GM11168 (cell line): ENCODE measurements around the gene CD53.
"Not testable (repeated sequence)": the region's sequence is repeated elsewhere in the genome, so short reads cannot be mapped to it uniquely, and the experiment has no call there.

Source experiments
- in situ Hi-C: fragments of 300-500 bp; cut with MboI; formaldehyde crosslinking; loops from one replicate; pipeline ENCODE4 v1.12.0; 2022; ENCODE audit warnings: low sequenced_read_pairs; ENCODE audit not compliant: unreplicated experiment

The CD53 gene

GRCh38 chr1:110903853-110904500, 31.0 kb downstream of the CD53 start:
- in situ Hi-C loops = no loop called here

DNA sequence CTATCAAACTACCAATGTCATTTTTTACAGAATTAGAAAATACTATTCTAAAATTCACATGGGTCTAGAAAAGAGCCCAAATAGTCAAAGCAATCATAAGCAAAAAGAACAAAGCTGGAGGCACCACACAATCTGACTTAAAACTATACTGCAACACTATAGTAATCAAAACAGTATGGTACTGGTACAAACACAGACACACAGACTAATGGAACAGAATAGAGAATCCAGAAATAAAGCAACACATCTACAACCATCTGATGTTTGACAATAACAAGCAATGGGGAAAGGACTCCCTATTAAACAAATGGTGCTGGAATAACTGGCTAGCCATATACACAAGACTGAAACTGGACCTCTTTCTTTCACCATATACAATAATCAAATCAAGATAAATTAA, 39.8 kb downstream of the CD53 start:
- in situ Hi-C loops = no loop called here

DNA sequence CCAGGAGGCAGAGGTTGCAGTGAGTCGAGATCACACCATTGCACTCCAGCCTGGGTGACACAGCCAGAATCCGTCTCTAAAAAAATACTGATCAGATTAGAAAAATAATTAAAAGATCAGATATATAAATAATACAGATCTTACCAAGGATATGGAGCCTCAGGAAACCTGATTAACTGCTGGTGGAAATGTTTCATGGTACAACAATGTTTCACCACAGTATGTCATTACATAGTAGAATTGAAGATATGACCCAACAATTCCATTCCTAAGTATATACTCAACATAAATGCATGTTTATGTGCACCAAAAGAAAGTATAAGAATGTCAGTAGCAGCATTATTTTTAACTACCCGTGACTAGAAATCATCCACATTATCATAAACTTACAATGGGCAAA, 41.7 kb downstream of the CD53 start:
- in situ Hi-C loops = no loop called here

GRCh38 chr1:110915804-110916203, 42.9 kb downstream of the CD53 start:
- in situ Hi-C loops = no loop called here

DNA sequence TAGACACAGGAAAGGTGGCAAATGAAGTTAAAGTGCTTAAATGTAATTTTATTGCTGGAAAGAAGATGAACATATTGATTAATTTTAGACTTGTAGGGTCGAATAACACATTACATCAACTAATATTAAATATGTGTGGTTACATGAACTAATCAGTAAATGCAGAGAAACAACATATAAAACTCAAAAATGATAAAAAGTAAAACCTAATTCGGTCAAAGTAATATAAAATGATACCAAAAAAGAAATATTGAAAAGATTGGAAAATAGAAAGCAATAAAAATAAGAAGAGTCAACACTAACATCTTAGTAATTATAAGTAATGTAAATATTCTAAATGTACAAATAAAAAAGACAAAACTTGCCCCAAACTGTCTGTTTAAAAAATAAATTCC, 43.3 kb downstream of the CD53 start:
- in situ Hi-C loops = no loop called here

- in situ Hi-C loops = no loop called here
These were observed 43.8 kb downstream of the CD53 start for GRCh38 chr1:110916669-110917306.

GRCh38 chr1:110918016-110918415, 45.1 kb downstream of the CD53 start:
- in situ Hi-C loops = no loop called here

DNA sequence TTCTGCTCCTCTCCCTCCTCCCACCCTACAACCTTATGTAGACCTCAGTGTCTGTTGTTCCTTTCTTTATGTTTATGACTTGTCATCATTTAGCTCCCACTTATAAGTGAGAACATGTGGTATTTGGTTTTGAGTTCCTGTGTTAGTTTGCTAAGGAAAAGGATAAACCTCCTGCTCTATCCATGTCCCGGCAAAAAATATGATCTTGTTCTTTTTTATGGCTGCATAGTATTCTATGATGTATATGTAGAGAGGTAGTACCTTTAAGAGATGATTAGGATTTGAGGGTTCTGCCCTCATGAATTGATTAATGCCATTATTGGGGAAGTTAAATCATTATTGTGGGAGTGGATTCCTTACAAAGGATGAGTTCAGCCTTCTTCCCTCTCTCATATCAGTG, 49.0 kb downstream of the CD53 start:
- in situ Hi-C loops = no loop called here

DNA sequence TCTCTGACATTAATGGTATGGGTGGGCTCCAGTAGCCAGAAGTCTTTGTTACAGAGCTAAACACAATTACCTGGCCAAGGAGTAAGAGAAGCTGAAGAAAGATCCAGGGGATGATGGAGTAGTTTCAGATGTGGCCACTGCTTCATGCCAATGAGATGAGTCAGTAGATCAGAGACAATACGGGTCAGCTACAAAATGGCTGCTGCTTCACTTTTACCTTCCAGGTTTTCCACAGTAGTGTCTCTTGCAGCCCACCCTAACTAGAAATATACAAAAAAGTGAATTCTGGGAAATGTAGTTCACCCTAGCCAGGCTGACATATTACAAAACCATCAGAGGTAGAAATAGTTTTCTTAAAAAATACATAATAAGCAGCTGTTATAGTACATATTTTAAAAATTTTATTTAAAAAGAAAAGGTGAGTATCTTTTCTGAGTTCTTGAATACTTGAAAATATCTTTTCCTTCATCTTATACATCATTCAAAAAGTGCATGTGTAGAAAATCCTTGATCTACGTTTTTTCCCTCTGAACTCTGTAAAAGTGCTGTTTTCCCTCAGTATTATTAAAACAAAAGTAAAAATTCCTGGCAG, 54.6 kb downstream of the CD53 start:
- in situ Hi-C loops = no loop called here

DNA sequence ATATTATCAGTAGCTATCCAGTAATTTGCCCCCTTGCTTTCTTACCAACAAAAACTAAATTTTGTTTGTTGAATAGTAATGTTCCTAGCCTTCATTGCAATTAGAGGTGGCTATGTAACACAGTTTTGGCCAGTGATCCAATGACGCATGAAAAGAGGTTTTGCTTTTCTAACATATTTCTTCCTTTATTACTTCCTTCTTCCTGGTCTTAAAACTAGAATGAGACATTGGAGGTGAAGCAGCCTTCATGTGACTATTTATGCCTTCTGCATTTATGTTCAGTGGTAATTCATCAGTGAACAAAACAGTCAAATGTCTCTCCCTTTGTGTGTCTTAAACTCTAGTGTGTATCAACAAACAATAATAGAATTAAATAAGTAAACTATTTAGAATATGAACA, 55.2 kb downstream of the CD53 start:
- in situ Hi-C loops = no loop called here

DNA sequence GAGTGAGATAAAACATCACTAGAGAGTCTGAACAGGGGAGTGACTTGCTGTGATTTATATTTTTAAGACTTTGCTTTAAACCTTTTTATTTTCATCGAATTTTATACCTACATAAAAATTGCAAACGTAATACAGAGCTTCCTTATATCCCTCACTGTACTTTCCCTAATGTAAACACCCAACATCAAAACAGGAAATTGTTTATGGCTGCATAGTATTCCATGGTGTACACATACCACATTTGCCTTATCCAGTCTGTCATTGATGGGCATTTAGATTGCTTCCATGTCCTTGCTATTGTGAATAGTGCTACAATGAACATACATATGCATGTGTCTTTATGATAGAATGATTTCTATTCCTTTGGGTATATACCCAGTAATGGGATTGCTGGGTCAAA, 56.0 kb downstream of the CD53 start:
- in situ Hi-C loops = no loop called here

- in situ Hi-C loops = not testable (repeated sequence)
These were observed 58.1 kb downstream of the CD53 start for GRCh38 chr1:110931097-110931496.

DNA sequence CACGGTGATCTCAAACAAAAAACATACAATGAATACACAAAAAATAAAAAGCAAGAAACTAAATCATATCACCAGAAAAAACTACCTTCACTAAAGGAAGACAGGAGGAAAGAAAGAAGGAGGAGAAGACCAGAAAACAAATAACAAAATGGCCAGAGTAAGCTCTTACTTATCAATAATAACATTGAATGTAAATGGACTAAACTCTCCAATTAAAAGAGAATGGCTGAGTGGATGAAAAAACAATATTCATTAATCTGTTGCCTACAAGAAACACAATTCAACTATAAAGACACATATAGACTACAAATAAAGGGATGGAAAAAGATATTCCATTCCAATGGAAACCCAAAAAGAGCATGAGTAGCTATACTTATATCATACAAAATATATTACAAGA, 63.6 kb downstream of the CD53 start:
- in situ Hi-C loops = no loop called here

DNA sequence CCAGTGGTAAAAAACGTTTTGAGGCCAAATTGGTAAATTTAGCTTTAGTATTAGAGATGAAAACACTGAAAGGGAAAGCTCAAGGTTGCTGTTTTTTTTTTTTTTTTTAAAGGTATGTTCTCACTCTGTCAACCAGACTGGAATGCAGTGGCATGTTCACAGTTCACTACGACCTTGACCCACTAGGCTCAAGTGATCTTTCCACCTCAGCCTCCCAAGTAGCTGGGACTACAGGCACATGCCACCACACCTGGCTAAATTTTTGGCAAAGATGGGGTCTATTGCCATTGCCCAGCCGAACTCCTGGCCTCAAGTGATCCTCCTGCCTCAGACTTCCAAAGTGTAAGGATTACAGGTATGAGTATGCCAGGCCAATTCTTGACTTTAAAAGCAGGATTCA, 71.9 kb downstream of the CD53 start:
- in situ Hi-C loops = no loop called here

- in situ Hi-C loops = no loop called here
These were observed 72.7 kb downstream of the CD53 start for GRCh38 chr1:110945626-110946025.

DNA sequence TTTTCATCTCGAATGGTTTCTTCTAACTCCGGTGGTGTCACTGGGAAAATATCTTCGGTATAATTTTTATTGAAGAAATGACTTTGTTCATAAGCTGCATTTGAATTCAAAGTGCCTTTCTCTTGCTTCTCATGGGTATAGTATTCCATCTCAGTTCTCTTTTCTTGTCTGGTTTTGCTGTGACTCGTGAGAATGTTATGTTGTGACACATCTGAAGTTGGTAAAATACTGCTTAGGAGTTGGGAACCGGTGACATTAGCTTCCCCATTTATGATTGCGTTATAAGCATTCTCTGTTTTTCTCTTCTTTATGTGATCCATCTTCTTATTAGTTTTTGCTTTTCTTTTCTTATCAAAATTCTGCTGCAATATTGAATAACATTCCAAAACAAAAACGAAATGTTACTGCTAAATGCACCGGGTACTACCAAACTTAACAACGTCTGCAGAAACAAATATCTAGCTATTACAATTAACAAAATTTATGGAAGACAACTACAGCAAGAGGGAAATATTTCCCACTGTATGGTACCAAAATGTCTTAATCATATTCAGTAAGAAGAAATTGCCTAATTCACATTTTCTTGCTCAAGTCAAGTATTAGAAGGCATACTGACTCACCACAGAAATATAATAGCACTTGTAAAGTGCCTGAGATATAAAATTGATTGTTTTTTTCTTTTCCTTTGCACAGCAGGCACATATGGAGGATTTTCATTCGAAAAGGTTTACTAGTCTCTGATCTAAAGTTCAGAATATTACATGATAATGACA, 75.3 kb downstream of the CD53 start:
- in situ Hi-C loops = no loop called here
